HG02571 (cell line): ENCODE data around the gene HS3ST3B1.

Experiments used
- ATAC-seq: cut with Tn5 transposase; IDR thresholded peaks from one replicate; pipeline ENCODE4 v1.9.1; 2021; ENCODE audit warnings: mild to moderate bottlenecking, moderate library complexity; ENCODE audit not compliant: unreplicated experiment

The HS3ST3B1 gene

GRCh38 chr17:14300575-14301278 is at the start of gene HS3ST3B1:
TSS of gene HS3ST3B1 (plus strand) at chr17:14301081. CDS start at chr17:14301519, 438 bp downstream.
- peak; percentile 80 for ATAC-seq

DNA sequence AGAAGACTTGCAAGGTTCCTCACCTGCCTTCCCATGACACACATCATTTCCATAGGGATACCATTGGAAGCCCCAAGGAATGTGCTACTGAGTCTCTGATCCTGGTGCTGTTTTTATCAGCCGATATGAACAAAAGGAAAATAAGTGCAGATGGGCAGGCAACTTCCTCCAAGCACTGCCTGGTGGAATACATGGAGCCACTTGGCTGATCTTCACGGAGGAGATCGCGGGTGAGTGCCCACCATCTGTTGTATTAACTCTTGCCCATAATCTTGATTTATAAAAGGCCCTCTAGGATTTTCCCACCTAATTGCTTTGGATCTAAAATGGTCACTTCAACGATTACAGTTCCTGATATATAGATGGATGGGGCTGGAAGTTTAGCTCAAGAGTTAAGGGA is 39.5 kb upstream of the HS3ST3B1 start:
- ATAC-seq: no peak

GRCh38 chr17:14268264-14268663 is 32.6 kb upstream of the HS3ST3B1 start:
- no peak for ATAC-seq

- no peak for ATAC-seq
Measured at GRCh38 chr17:14269473-14269872, 31.4 kb upstream of the HS3ST3B1 start.

GRCh38 chr17:14270508-14270907 is 30.4 kb upstream of the HS3ST3B1 start:
- ATAC-seq: no peak

- ATAC-seq: no peak
Measured at GRCh38 chr17:14276535-14277250, 24.2 kb upstream of the HS3ST3B1 start.

GRCh38 chr17:14281530-14281929 is 19.4 kb upstream of the HS3ST3B1 start:
- no peak for ATAC-seq

DNA sequence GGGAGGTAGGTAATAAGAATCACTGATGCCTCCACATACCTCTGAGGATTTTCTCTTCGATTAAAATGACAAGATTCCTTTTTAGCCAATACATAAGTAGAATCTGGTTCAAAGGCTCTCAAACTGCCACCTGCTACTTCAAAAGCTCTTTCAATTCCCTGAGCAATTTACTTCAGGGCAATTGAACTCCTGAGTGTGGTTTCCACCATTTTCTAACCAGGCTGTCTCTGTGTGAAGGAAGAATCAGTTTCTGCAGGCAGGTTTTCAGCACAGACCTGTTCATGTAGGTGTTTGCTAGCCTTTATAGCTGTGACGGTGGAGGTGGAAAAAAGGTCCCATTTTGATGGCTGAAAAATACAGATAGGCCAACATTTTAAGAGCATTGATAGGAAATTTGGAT is 18.2 kb upstream of the HS3ST3B1 start:
- no peak for ATAC-seq

GRCh38 chr17:14289162-14289561 is 11.7 kb upstream of the HS3ST3B1 start:
- no peak for ATAC-seq

GRCh38 chr17:14294876-14295275 is 6.0 kb upstream of the HS3ST3B1 start:
- ATAC-seq: no peak

DNA sequence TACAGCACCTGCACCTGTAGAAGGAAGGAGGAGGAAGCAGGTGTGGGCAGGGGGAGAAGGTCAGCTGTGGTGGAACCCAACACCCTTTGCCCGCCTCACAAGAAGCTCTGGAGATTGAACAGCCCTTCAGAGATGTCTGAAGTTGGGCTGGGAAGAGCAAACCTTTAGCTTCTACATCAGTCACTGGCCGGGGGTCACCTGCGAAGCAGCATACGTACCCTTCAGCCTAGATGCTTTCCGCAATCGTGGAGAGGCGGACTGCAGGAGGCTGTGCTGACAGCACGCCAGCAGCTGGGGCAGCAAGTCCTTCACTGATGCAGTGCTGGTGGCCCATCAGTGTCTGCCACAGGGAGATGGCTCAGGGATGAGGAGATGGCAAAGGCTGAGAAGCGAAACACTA is 5.2 kb upstream of the HS3ST3B1 start:
- ATAC-seq: no peak

GRCh38 chr17:14296166-14296910 is 4.5 kb upstream of the HS3ST3B1 start:
- ATAC-seq: no peak

GRCh38 chr17:14297161-14297851 is 3.6 kb upstream of the HS3ST3B1 start:
- no peak for ATAC-seq

DNA sequence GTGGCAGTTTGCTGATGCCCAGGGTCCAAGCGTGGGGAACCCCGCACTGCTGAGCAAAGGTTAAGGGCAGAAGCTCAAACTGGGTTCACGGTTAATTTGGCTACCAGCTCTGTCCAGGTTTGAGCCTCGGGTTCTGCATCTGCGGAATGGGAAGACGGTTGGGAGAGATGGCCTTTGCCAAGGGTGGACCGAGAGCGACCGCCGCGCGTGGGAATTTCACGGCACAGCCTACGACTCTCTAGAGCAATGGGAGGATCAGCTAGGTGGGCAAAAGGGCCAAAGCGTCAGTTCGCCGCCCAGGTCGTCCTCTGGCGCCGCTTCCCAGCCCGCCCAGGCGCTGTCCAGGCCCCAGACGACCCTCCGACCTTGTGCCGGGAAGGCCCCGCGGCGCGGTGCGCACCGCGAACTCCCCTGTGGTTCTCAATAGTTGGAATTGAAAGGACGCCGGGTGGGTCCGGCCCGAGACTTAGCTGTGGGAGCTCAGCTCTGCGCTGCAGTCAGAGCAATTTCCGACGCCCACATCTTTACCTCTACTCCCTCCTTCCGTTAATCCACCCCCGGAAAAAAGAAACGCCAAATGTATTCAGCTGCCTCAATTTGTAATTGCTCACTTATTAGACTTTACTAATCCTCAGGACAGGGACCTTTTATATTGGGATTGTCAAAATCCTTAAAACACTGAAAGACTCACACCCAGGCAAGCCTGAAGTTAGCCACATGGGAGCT is 2.5 kb upstream of the HS3ST3B1 start:
- ATAC-seq: no peak

- no peak for ATAC-seq
Measured at GRCh38 chr17:14298947-14299279, 2.0 kb upstream of the HS3ST3B1 start.

- ATAC-seq: no peak
Measured at GRCh38 chr17:14299280-14300141, 1.4 kb upstream of the HS3ST3B1 start.

DNA sequence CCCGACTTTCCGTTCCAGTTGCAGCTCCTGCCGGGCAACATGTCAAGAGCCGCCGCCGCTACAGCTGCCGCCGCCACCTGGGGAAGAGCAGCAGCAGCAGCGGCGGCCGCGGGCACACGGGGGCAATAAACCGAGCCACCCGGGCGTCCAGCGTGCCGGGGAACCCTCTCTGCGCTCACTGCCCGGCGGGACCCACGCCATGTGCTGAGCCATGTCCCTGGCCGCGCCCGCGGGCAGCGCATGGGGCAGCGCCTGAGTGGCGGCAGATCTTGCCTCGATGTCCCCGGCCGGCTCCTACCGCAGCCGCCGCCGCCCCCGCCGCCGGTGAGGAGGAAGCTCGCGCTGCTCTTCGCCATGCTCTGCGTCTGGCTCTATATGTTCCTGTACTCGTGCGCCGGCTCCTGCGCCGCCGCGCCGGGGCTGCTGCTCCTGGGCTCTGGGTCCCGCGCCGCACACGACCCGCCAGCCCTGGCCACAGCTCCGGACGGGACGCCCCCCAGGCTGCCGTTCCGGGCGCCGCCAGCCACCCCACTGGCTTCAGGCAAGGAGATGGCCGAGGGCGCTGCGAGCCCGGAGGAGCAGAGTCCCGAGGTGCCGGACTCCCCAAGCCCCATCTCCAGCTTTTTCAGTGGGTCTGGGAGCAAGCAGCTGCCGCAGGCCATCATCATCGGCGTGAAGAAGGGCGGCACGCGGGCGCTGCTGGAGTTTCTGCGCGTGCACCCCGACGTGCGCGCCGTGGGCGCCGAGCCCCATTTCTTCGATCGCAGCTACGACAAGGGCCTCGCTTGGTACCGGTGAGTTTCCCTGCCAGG is 604 bp downstream of the HS3ST3B1 start:
- no peak for ATAC-seq

GRCh38 chr17:14302091-14302430 is 1.2 kb downstream of the HS3ST3B1 start:
- ATAC-seq: no peak
